Stimulated activated CD4-positive, alpha-beta T cell treated with anti-CD3 and anti-CD28 coated beads, Interleukin-2, amount 100 ng/mL, for 24 hours (primary cell): Measurements from ENCODE around the gene PKNOX1.
A peak's percentile ranks its signal among the peaks of the same experiment; 100 is the strongest.
"Not testable (repeated sequence)": the region's sequence is repeated elsewhere in the genome, so short reads cannot be mapped to it uniquely, and the experiment has no call there.

Experiments
- DNase-seq, 2 donors: peaks; one replicate each; pipeline ENCODE4 v3.0.0-alpha.2; 2020

The PKNOX1 gene, protein sequence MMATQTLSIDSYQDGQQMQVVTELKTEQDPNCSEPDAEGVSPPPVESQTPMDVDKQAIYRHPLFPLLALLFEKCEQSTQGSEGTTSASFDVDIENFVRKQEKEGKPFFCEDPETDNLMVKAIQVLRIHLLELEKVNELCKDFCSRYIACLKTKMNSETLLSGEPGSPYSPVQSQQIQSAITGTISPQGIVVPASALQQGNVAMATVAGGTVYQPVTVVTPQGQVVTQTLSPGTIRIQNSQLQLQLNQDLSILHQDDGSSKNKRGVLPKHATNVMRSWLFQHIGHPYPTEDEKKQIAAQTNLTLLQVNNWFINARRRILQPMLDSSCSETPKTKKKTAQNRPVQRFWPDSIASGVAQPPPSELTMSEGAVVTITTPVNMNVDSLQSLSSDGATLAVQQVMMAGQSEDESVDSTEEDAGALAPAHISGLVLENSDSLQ

DNA sequence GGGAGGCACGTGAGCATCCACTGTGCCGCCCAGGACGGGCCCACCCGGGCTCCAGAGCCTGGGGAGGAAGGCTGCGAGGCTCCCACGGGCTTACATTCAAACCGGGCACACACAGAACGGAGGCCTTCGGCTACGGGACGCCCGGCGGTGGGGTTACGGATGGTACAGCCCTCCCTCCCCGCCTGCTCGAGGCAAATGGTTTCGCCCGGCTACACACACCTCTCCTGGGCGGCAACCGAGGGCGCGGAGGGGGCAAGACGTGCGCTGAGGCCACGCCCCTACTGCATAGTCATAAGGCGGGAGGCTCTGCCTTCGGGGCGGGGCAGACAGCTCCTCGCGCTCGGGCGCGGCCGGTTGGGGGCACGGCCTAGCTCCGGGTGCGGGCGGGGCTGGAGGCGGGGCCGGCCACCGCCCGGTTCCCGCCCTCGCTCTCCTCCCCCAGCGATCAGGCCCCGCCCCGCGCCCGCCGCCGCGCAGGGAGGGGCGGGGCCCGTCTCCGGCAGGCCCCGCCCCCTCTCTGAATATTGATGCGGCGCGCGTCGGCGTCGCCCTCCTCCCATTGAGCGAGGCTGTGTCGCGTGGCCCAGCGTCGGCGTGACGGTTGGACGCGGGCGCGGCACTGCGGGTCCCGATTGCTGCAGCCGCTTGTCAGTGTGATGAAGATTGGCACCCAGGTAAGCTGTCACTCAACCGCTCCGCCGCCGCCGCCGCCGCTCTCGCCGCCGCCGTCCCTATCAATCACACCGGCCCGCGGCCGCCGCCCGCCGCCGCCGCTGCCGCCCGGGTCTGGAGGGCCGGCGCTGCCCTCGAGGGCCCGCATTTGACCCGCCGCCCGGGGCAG is at the start of gene PKNOX1:
TSS of gene PKNOX1 (plus strand) at position 572 of the 841 bp plus-strand sequence. CDS start 29,820 bp downstream, outside the sequence.
- peak; percentile 98 to 99 for DNase-seq

GRCh38 chr21:42925114-42925926 is 49.0 kb upstream of the PKNOX1 start, which contains the start of gene ERVH48-1:
TSS of gene ERVH48-1 (minus strand) at chr21:42925630. CDS start at chr21:42919006, 6,624 bp downstream.
- DNase-seq = no peak

GRCh38 chr21:42927474-42928200 is 46.7 kb upstream of the PKNOX1 start:
- not testable (repeated sequence) for DNase-seq

DNA sequence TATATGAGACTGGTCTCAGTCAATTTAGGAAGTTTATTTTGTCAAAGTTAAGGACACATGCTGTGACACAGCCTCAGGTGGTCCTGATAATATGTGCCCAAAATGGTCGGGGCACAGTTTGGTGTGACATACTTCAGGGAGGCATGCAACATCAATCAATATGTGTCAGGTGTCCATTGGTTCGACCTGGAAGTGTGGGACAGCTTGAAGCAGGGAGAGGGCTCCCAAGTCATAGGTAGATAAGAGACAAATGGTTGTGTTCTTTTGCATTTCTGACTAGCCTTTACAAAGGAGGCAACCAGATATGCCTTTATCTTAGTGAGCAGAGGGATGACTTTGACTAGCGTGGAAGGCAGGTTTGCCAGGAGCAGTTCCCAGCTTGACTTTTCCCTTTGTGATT is 44.4 kb upstream of the PKNOX1 start:
- no peak for DNase-seq

- DNase-seq = no peak
Measured at GRCh38 chr21:42931560-42932235, 42.7 kb upstream of the PKNOX1 start.

DNA sequence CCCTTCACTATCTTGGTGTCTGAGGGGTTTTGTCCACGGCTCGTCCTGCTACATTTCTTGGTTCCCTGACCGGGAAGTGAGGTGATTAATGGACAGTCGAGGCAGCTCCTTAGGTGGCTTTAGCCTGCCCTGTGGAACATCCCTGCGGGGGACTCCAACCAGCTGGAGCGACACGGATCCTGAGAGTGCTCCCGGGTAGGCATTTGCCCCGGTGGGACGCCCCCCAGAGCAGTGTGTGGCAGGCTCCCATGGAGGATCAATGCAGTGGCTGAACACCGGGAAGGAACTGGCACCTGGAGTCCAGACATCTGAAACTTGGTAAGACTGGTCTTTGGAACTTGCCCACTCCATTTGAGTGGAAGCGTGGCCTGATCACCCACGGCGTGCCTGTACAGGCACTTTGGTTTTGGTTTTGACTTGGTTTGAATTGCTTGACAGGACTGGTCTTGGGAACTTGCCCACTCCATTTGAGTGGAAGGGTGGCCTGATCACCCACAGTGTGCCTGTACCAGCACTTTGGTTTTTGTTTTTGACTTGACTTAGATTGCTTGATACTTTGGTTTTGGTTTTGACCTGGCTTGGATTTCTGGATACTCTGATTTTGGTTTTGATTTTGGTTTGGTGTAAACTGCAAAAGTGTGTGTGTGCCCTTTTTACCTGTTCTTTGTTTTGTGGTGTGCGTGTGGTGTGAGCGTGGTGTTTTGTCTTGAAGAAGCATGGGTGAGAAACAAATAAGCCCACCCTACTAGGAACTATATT is 41.8 kb upstream of the PKNOX1 start:
- not testable (repeated sequence) for DNase-seq

DNA sequence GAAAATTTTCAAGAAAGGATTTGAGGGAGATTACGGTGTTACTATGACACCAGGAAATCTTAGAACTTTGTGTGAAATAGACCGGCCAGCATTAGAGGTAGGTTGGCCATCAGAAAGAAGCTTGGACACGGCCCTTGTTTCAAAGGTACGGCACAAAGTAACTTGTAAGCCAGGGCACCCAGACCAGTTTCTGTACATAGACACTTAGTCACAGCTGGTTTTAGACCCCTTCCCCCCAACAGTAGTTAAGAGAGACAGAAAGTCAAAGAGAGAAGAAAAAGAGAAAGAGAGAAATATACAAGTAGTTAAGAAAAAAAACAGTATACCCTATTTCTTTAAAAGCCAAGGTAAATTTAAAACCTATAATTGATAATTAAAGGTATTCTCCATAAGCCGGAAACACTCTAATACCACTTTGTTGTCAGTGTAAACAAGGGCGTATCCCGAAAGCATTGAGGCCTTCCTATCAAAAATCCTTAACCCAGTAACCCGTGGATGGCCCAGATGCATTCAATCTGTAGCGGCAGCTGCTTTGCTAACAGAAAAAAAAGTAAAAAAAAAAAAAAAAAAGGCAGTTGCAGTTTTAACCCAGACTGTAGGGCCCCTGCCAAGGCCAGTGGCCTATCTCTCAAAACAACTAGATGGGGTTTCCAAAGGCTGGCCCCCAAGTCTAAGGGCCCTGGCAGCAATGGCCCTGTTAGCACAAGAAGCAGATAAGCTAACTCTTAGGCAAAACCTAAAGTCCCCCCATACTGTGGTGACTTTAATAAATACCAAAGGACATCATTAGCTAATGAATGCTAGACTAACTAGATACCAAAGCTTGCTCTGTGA is 41.0 kb upstream of the PKNOX1 start:
- not testable (repeated sequence) for DNase-seq

DNA sequence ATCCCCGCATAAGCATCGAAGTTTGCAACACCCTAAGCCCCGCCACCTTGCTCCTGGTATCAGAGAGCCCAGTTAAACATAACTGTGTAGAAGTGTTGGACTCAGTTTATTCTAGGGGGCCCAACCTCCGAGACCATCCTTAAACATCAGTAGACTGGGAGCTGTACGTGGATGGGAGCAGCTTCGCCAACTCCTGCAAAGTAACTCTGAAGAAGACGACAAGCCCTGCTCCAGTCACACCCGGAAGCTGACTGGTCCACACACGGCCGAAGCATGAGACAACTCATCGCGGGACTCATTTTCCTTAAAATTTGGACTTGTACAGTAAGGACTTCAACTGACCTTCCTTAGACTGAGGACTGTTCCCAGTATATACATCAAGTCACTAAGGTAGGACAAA is 40.4 kb upstream of the PKNOX1 start:
- DNase-seq = not testable (repeated sequence)

DNA sequence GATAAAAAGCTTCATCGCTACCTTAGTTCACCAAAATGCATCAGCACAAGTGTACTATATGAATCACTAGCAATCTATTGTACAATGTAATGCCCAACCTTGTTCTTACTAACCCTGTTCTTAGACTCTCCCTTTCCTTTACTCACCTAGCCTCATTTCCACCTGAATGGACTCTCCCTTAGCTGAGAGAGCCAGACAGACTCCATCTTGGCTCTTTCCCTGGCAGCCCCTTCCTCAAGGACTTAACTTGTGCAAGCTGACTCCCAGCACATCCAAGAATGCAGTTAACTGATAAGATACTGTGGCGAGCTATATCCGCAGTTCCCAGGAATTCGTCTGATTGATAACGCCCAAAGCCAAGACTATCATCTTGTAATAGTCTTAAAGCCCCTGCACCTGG is 38.0 kb upstream of the PKNOX1 start:
- DNase-seq = not testable (repeated sequence)

DNA sequence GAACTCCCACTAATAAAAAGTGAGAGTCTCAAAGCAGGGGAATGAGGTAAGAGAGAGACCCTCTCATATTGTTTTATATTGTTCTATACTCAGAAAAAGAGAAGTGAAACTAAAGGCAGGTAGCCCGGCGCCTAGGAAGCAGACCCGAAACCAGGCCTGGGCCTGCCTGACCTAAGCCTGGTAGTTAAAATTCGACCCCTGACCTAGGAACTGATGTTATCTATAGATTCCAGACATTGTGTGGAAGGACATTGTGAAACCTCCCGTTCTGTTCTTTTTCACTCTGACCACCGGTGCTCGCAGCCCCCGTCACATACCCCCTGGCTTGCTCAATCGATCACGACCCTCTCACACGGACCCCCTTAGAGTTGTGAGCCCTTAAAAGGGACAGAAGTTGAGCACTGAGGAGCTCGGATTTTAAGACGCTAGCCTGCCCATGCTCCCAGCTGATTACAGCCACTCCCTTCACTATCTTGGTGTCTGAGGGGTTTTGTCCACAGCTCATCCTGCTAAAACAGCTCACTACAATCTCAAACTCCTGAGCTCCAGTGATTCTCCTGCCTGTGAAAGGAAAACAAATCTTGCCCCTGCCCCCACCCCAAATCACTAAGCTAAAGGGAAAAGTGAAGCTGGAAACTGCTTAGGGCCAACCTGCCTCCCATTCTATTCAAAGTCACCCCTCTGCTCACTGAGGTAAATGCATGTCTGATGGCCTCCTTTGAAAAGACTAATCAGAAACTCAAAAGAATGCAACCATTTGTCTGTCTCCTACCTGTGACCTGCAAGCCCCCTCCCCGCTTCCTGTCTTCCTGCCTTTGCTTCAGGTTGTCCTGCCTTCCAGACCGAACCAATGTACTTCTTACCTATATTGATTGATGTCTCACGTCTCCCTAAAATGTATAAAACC is 37.1 kb upstream of the PKNOX1 start:
- DNase-seq = not testable (repeated sequence)

- no peak for DNase-seq
Measured at GRCh38 chr21:42937960-42938605, 36.3 kb upstream of the PKNOX1 start.

GRCh38 chr21:42938606-42938995 is 35.8 kb upstream of the PKNOX1 start:
- DNase-seq = not testable (repeated sequence)

DNA sequence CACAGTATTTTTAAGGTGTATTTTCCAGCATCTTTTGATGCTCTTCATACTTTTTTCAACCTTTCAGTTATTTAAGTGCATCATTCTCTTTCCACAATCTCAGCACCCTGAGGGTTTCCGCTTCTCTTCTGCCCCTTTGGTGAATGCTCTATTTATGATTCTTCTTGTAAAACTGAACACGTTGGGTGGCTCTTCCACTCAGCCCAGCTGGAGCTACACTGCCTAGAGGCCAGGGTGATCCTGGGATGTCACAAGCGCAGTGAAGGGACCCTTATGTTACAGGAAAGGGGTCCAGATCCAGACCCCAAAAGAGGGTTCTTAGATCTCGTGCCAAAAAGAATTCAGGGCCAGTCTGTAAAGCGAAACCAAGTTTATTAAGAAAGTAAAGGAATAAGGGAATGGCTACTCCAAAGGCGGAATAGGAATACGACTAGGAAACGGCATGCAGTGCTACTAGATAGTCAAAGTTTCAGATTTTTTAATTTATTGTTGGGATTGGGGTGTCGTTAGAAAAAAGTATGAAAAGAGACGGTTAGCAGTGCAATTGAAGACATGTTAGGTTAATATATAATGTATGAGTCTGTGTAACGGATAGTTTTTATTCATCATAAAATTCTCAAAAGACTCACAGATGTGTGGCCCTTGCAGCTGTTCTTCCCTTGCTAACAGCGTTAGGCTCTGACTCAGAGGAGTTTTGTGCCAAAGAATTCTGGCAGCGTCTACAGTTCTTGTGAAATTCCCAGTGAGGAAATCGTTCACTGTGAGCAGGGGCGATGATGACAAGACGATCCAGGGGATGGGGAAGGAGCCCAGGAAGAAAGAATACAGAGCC is 34.6 kb upstream of the PKNOX1 start:
- no peak for DNase-seq

GRCh38 chr21:42941696-42942085 is 32.7 kb upstream of the PKNOX1 start:
- no peak for DNase-seq

GRCh38 chr21:42942244-42942643 is 32.1 kb upstream of the PKNOX1 start:
- DNase-seq = no peak

DNA sequence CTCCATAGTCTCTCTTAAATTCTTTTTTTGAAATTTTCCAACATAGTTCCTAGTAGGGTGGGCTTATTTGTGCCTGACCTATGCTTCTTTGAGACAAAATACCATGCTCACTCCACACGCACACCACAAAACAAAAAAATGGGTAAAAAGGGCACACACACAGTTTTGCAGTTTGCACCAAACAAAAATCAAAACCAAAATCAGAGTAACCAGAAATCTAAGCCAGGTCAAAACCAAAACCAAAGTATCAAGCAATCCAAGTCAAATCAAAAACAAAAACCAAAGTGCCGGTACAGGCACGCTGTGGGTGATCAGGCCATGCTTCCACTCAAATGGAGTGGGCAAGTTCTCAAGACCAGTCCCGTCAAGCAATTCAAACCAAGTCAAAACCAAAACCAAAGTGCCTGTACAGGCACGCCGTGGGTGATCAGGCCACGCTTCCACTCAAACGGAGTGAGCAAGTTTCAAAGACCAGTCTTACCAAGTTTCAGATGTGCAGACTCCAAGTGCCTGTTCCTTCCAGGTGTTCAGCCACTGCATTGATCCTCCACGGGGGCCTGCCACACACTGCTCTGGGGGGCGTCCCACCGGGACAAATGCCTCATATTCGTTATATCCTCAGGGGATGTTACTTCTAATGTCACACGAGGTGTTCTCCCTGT is 25.1 kb upstream of the PKNOX1 start:
- not testable (repeated sequence) for DNase-seq

DNA sequence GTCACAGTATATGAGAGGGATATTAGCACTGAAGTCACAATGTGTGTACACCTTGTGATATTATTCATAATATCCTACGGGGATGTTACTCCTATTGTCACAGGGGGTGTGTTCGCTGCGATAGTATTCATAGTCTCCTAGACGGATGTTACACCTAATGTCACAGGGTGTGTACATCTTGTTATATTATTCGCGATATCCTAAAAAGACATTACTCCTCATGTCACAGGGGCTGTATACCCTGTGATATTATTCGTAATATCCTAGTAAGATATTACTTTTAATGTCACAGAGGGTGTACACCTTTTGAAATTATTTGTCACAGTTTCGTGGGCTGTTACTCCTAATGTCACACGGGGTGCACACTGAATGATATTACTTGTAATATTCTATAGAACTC is 23.2 kb upstream of the PKNOX1 start:
- not testable (repeated sequence) for DNase-seq
